GM06990 (cell line): ENCODE data around the gene CDC42BPA.
"Not testable (repeated sequence)": the region's sequence is repeated elsewhere in the genome, so short reads cannot be mapped to it uniquely, and the experiment has no call there.

Experiments used
- DNase-seq: peaks from one replicate; pipeline ENCODE4 v3.0.0-alpha.2; 2011; ENCODE audit not compliant: insufficient read length; ENCODE audit errors: extremely low read depth
- H3K27me3 ChIP-seq: replicated peaks from 2 replicates; pipeline ENCODE4 v1.6.0; 2011; ENCODE audit warnings: low read length; ENCODE audit not compliant: control insufficient read depth, insufficient read depth
- H3K36me3 ChIP-seq: 2 replicates; pipeline ENCODE4 v1.5.1; 2011; ENCODE audit warnings: low read length; ENCODE audit not compliant: control insufficient read depth, insufficient read depth
- H3K4me3 ChIP-seq: replicated peaks from 2 replicates; pipeline ENCODE4 v1.5.1; 2011; ENCODE audit warnings: low read depth, mild to moderate bottlenecking, control low read depth, low read length
- TF ChIP-seq, protein P1 (sequence below): IDR thresholded peaks from 2 replicates; pipeline ENCODE4 v1.5.1; 2011; ENCODE audit warnings: low read length, control low read depth, mild to moderate bottlenecking, inconsistent platforms; ENCODE audit not compliant: insufficient read depth, poor library complexity, severe bottlenecking

The CDC42BPA gene

DNA sequence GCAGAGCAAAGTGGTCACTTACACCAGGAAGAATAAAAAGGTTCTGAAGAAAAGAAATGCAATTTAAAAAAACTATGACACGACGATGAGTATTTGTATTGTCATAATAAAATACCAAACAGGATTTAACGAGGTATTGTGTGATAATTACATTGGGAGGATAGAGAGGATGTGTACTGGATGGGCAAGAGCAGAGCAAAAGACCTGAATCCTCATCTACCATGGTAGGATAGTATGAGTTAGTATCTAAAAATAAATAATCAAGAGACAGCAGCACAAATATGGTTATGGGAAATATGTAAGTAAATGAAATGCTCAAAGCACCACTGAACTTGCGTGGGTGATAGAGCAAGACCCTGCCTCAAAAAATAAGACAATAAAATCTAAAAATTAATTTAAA lies 162.6 kb downstream of the CDC42BPA start:
- TF ChIP-seq, protein P1, sequence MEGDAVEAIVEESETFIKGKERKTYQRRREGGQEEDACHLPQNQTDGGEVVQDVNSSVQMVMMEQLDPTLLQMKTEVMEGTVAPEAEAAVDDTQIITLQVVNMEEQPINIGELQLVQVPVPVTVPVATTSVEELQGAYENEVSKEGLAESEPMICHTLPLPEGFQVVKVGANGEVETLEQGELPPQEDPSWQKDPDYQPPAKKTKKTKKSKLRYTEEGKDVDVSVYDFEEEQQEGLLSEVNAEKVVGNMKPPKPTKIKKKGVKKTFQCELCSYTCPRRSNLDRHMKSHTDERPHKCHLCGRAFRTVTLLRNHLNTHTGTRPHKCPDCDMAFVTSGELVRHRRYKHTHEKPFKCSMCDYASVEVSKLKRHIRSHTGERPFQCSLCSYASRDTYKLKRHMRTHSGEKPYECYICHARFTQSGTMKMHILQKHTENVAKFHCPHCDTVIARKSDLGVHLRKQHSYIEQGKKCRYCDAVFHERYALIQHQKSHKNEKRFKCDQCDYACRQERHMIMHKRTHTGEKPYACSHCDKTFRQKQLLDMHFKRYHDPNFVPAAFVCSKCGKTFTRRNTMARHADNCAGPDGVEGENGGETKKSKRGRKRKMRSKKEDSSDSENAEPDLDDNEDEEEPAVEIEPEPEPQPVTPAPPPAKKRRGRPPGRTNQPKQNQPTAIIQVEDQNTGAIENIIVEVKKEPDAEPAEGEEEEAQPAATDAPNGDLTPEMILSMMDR, result no peak
- no peak for DNase-seq
- H3K4me3 ChIP-seq, result no peak overlapping the region
- H3K27me3 ChIP-seq, result no peaks in the 10 kb centered on the region
- no peaks in the 10 kb centered on the region for H3K36me3 ChIP-seq

DNA sequence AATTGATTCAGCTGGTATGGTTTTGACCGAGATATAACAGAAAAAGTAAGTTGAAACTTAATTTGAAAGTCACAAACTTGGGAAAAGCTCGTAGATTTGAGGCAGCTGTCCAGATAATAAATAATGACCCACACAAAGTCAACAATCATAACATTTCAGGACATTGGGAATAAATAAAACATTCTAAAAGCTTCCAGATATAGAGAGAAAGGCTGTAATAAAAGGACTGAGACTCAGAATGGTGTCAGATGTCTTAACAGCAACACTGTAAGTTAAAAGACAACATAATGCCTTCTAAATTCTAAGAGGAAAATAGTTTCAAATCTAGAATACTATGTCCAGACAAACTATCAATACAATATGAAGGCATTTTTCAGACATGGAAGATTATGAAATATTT lies 163.3 kb downstream of the CDC42BPA start:
- no peaks in the 10 kb centered on the region for H3K36me3 ChIP-seq
- H3K27me3 ChIP-seq, result no peaks in the 10 kb centered on the region
- DNase-seq, result no peak
- TF ChIP-seq, protein P1, result no peak
- H3K4me3 ChIP-seq, result no peak overlapping the region

DNA sequence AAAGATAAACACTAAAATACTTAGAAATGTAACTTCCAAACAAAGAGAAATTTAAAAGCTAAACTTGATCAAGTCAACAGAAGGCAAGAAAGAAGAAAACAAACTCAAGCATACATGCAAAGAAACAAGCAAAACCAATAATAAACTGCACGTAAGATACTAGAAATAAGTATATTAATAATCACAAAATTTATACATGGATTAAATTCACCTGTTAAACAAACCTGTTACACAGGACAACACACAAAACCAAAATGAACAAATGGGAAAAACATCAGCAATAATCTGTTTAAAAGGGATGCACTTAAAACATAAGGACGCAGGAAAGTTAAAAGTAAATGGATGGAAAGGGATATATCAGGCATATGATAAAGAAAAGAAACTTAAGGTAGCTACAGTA lies 165.8 kb downstream of the CDC42BPA start:
- H3K27me3 ChIP-seq, result no peaks in the 10 kb centered on the region
- H3K36me3 ChIP-seq, result no peaks in the 10 kb centered on the region
- no peak overlapping the region for H3K4me3 ChIP-seq
- DNase-seq, result no peak
- TF ChIP-seq, protein P1, result no peak

DNA sequence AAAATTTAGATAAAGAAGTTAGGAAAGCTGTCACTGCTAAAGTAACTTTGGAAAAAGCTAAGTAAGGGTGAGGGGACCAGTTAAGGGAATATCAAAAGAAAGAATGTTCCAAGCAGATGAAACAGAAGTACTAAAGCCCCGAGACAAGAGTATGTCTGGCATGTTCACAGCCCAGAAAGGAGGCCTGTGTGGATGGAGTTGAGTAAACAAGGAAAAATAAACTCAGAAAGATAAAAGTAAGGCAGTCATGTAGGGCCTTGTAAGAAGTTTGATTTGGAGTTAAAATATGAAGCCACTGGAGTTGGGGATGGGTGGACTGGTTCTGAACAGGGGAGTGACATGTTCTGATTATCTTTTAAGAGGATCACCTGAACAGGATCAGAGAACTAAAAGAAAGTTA lies 177.9 kb downstream of the CDC42BPA start:
- no peaks in the 10 kb centered on the region; the same call in 1 of the 2 replicates for H3K27me3 ChIP-seq
- no peak overlapping the region for H3K4me3 ChIP-seq
- no peak for DNase-seq
- no peaks in the 10 kb centered on the region for H3K36me3 ChIP-seq
- TF ChIP-seq, protein P1, result no peak

DNA sequence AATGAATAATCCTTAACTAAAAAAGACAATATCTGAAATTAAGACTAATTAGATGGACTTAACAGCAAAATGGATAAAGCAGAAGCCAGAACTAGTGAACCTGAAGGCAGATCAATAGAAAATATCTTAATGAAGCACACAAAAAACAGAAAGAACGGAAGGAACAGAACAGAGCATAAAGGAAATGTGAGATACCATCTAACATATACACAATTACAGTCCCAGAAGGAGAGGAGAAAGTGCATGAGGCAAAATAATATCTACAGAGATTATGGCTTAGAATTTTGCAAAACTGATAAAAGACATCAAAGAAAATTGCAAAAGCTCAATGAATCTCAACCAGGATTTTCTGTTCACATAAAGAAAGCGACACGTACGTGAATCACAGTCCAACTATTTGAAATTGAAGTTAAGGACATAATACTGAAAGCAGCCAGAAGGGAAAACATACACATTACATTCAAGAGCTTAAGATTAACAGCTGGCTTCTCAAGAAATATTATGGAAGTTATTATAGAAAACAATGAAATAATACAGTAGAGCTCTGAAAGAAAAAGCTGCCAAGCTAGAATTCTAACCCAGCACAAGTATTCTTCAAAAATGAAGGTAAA lies 182.0 kb downstream of the CDC42BPA start:
- TF ChIP-seq, protein P1, result no peak
- no peak for DNase-seq
- Histone ChIP-seq H3K4me3 (no peak overlapping the region), H3K27me3 (no peaks in the 10 kb centered on the region), H3K36me3 (no peaks in the 10 kb centered on the region)

DNA sequence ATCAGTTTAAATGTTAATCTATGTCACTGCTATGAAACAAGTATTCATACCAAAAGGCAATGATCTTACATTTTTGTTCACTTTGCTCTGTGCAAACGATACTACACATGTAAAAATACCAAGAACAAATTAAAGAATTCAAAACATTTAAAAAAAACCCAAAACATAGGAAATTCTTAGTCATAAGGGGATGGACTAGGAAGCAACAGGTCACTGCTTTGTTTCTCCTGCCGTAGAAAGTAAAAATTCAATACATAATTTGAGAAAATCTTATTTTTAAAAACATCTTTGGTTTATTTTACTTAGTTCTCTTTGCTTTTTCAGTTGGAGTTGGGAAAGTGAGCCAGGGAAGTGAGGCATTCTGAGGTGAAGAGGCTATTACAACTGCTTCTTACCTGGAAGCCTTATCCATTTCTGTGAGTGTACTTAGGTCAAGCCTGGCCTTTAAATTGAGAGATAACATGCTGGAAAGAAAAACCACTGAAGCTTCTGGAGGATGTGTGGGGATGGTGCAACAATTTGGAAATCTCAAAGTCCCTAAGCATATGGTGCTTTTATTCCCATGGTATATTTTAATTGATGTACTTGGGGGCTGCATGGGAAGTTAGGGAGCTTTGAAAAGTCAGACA lies 183.5 kb downstream of the CDC42BPA start:
- H3K36me3 ChIP-seq, result no peaks in the 10 kb centered on the region
- no peak overlapping the region for H3K4me3 ChIP-seq
- H3K27me3 ChIP-seq, result no peaks in the 10 kb centered on the region
- DNase-seq, result no peak
- TF ChIP-seq, protein P1, result no peak

DNA sequence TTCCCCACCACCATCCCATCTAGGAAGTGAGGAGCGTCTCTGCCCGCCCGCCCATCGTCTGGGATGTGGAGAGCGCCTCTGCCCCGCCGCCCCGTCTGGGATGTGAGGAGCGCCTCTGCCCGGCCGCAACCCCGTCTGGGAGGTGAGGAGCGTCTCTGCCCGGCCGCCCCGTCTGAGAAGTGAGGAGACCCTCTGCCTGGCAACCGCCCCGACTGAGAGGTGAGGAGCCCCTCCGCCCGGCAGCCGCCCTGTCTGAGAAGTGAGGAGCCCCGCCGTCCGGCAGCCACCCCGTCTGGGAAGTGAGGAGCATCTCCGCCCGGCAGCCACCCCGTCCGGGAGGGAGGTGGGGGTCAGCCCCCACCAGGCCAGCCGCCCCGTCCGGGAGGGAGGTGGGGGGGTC lies 185.6 kb downstream of the CDC42BPA start:
- DNase-seq, H3K4me3 ChIP-seq: not testable (repeated sequence)

More for the DNA sequence above, 185.6 kb downstream of the CDC42BPA start:
- H3K27me3 ChIP-seq, H3K36me3 ChIP-seq: not testable (repeated sequence)
